Activated CD4-positive, alpha-beta memory T cell treated with anti-CD3 and anti-CD28 coated beads for 36 hours (primary cell): ENCODE data around the gene TMEM209. TPM values are rescaled to one million over a fixed set of nuclear protein-coding genes. Genes with fewer than 3 reads are reported as not detected.
"Not testable (repeated sequence)": the region's sequence is repeated elsewhere in the genome, so short reads cannot be mapped to it uniquely, and the experiment has no call there.

Source experiments
- CTCF ChIA-PET: fragments of 350-600 bp; sonication (Branson Sonifier 250); formaldehyde crosslinking; loops from one replicate; lab custom pipeline; 2021; ENCODE audit warnings: antibody characterized with exemption, inconsistent platforms; lab: Charles Lee
- POLR2A ChIA-PET: fragments of 350-600 bp; sonication (Branson Sonifier 250); formaldehyde crosslinking; loops from one replicate; lab custom pipeline; 2021; ENCODE audit warnings: antibody characterized with exemption; lab: Charles Lee
- DNase-seq: peaks from one replicate; pipeline ENCODE4 v3.0.0-alpha.2; 2020
- H3K27ac Mint-ChIP-seq: one replicate; pipeline ENCODE4 v1.8.0; 2021; ENCODE audit warnings: mixed read lengths
- H3K27me3 Mint-ChIP-seq: one replicate; pipeline ENCODE4 v1.8.0; 2021; ENCODE audit warnings: mixed read lengths
- H3K36me3 Mint-ChIP-seq: one replicate; pipeline ENCODE4 v1.8.0; 2021; ENCODE audit warnings: mixed read lengths
- H3K4me1 Mint-ChIP-seq: one replicate; pipeline ENCODE4 v1.8.0; 2021; ENCODE audit warnings: low read depth, mixed read lengths
- H3K4me3 Mint-ChIP-seq: one replicate; pipeline ENCODE4 v1.8.0; 2021; ENCODE audit warnings: mild to moderate bottlenecking, mixed read lengths
- H3K9me3 Mint-ChIP-seq: one replicate; pipeline ENCODE4 v1.8.0; 2021; ENCODE audit warnings: mixed read lengths
- intact Hi-C: fragments of 100-400 bp; cut with micrococcal nuclease; formaldehyde crosslinking; loops from one replicate; pipeline ENCODE4 v1.15.1; 2023
- total RNA-seq, 2 experiments: library from RNA; stranded (reverse); gene quantifications; one replicate each; pipeline ENCODE4 v1.2.3, GENCODE V29; 2021

The TMEM209 gene
- total RNA-seq, 2 experiments from 2014 or later, result 35.5 to 35.9 TPM

DNA sequence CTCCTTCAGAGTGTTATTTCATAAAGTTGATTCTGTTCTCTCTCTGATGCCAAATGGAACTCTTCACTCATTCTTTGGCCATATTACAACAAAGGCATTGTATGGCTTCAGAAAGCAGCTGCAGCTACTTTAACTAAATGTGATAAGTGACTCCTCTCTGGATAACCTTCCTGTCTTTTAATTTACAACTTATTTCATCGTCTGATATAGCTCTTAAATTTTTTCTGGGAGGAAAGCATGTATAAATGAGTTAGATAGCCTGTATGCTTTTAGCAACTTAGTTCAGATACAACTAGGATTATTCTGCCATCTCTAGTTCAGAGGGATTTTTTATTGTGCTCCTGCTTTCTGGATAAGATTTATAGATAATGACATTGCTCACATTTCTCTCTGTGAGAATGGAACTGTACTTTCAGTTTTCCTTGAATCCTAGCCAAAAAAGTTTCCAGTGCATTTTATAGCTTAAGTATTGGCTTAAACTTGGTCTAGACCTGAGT is 77.3 kb downstream of the TMEM209 start:
- no peak overlapping the region for H3K4me3 Mint-ChIP-seq
- peaks cover 41% of the 10 kb centered on the region for H3K36me3 Mint-ChIP-seq
- no peaks in the 10 kb centered on the region for H3K27me3 Mint-ChIP-seq
- no peaks in the 10 kb centered on the region for H3K9me3 Mint-ChIP-seq
- no peaks in the 10 kb centered on the region for H3K4me1 Mint-ChIP-seq
- CTCF ChIA-PET, result interaction anchor here (1.5 kb wide), 1 partner anchor 56 kb away, joined by 3 read pairs; no protein-coding TSS in a partner anchor
- DNase-seq, result no peak
- H3K27ac Mint-ChIP-seq, result no peak overlapping the region
- intact Hi-C loops, result no loop called here
- POLR2A ChIA-PET, result no interaction called here

GRCh38 chr7:130127404-130127803 is 77.8 kb downstream of the TMEM209 start:
- Mint-ChIP-seq H3K36me3 (peaks cover 46% of the 10 kb centered on the region), H3K9me3 (no peaks in the 10 kb centered on the region), H3K4me3 (no peak overlapping the region), H3K27ac (no peak overlapping the region), H3K4me1 (no peaks in the 10 kb centered on the region), H3K27me3 (no peaks in the 10 kb centered on the region)
- ChIA-PET CTCF (interaction anchor here (1.5 kb wide), 1 partner anchor 56 kb away, joined by 3 read pairs; no protein-coding TSS in a partner anchor), POLR2A (no interaction called here)
- intact Hi-C loops, result no loop called here
- no peak for DNase-seq

- POLR2A ChIA-PET, DNase-seq, intact Hi-C loops, H3K9me3 Mint-ChIP-seq, CTCF ChIA-PET, H3K27me3 Mint-ChIP-seq, H3K4me1 Mint-ChIP-seq, H3K27ac Mint-ChIP-seq, H3K4me3 Mint-ChIP-seq: not testable (repeated sequence)
- peaks cover 51% of the 10 kb centered on the region for H3K36me3 Mint-ChIP-seq
Observed at GRCh38 chr7:130126840-130127239, 78.4 kb downstream of the TMEM209 start.

DNA sequence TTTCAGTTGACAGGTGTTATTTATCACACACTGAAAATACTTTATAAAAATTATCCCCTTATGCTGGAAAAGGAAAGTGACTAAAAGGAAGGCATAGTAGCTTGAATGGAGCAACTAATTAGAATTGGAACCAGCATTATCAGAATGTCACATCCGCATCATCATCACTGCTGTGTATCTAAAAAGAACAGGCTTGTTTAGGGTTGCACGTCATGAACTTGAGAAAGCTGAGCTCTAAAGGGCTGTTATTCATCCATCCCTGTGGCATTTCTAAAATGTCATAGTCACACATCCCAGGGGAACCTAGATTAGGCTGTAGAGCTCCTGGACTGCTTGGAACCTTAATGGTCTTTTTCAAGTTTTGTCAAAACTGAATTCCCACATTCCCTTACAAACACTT is 80.5 kb downstream of the TMEM209 start:
- no peaks in the 10 kb centered on the region for H3K27me3 Mint-ChIP-seq
- no peak for DNase-seq
- no peak overlapping the region for H3K27ac Mint-ChIP-seq
- H3K36me3 Mint-ChIP-seq, result peaks cover 41% of the 10 kb centered on the region
- H3K9me3 Mint-ChIP-seq, result no peaks in the 10 kb centered on the region
- intact Hi-C loops, result no loop called here
- POLR2A ChIA-PET, result no interaction called here
- no peak overlapping the region for H3K4me3 Mint-ChIP-seq
- CTCF ChIA-PET, result no interaction called here
- H3K4me1 Mint-ChIP-seq, result no peaks in the 10 kb centered on the region

DNA sequence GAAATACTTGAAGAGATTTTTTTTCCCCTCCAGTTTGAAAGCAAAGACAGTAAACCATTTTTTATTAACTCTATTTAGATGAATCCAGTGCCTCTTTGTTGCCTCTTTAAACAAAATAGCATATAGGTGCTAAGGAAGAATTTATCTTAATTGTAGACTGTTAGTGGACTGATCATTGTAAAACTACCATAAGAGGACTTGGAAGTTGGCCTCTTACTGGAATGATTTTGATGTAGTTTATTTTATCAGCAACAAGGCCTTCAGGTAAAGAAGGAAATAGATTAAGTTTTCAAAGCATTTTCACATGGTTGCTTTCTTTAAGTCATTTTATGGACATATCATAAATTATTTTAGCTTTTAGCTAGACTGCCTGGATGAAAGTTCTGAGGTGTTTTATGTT is 81.7 kb downstream of the TMEM209 start:
- Mint-ChIP-seq H3K36me3 (peaks cover 36% of the 10 kb centered on the region), H3K4me1 (peaks cover 2% of the 10 kb centered on the region), H3K27me3 (no peaks in the 10 kb centered on the region), H3K27ac (no peak overlapping the region), H3K9me3 (no peaks in the 10 kb centered on the region), H3K4me3 (no peak overlapping the region)
- POLR2A ChIA-PET, result no interaction called here
- DNase-seq, result no peak
- intact Hi-C loops, result no loop called here
- CTCF ChIA-PET, result no interaction called here

DNA sequence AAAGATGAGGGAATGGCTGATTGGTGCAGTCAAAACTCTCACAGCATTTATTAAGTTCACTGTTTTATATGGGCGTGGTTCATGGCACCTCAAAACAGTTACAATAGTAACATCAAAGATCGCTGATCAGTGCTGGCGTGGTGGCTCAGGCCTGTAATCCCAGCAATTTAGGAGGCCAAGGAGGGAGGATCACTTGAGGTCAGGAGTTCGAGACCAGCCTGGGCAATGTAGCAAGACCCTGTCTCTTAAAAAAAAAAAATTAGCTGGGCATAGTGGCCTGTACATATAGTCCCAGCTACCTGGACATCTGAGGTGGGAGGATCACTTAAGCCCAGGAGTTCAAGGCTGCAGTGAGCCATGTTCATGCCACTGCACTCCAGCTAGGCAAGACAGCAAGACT is 86.4 kb downstream of the TMEM209 start:
- intact Hi-C loops, result no loop called here
- Mint-ChIP-seq H3K27ac (peak overlapping the region; percentile 35), H3K4me1 (peaks cover 7% of the 10 kb centered on the region), H3K27me3 (no peaks in the 10 kb centered on the region), H3K4me3 (no peak overlapping the region), H3K36me3 (peaks cover 29% of the 10 kb centered on the region), H3K9me3 (no peaks in the 10 kb centered on the region)
- DNase-seq, result no peak
- POLR2A ChIA-PET, result no interaction called here
- CTCF ChIA-PET, result interaction anchor here (0.9 to 1.5 kb wide), 3 partner anchors 15 to 639 kb away, joined by 3 to 5 read pairs (median 4); no protein-coding TSS in a partner anchor

- intact Hi-C loops, result no loop called here
- no peak for DNase-seq
- H3K4me1 Mint-ChIP-seq, result peaks cover 7% of the 10 kb centered on the region
- ChIA-PET POLR2A (no interaction called here), CTCF (interaction anchor here (0.9 to 1.5 kb wide), 3 partner anchors 16 to 640 kb away, joined by 3 to 5 read pairs (median 4); no protein-coding TSS in a partner anchor)
- no peaks in the 10 kb centered on the region for H3K27me3 Mint-ChIP-seq
- H3K9me3 Mint-ChIP-seq, result no peaks in the 10 kb centered on the region
- peak overlapping the region; percentile 35 for H3K27ac Mint-ChIP-seq
- H3K4me3 Mint-ChIP-seq, result no peak overlapping the region
- peaks cover 26% of the 10 kb centered on the region for H3K36me3 Mint-ChIP-seq
Observed at GRCh38 chr7:130118294-130118693, 86.9 kb downstream of the TMEM209 start.

GRCh38 chr7:130114776-130115175 is 90.4 kb downstream of the TMEM209 start:
- Mint-ChIP-seq H3K27ac (no peak overlapping the region), H3K4me1 (peaks cover 7% of the 10 kb centered on the region), H3K27me3 (no peaks in the 10 kb centered on the region), H3K4me3 (no peak overlapping the region), H3K36me3 (peaks cover 12% of the 10 kb centered on the region), H3K9me3 (no peaks in the 10 kb centered on the region)
- ChIA-PET POLR2A (no interaction called here), CTCF (interaction anchor here (0.8 kb wide), 1 partner anchor 42 kb away, joined by 3 read pairs; no protein-coding TSS in a partner anchor)
- intact Hi-C loops, result no loop called here
- no peak for DNase-seq

Other genes starting within 250 kb of the TMEM209 start
- 10 to 100 TPM; 21.6 to 26.8 TPM for gene ZC3HC1, start 154.0 kb downstream of the TMEM209 start, total RNA-seq
- gene KLHDC10, start 134.9 kb downstream of the TMEM209 start, total RNA-seq, result 10 to 100 TPM; 16.4 to 16.8 TPM
- gene SSMEM1, start 2.5 kb upstream of the TMEM209 start, total RNA-seq, result not detected
- gene CPA2, start 61.5 kb upstream of the TMEM209 start, total RNA-seq, result under 1 TPM; 0.14 to 0.44 TPM
- under 1 TPM; 0.45 to 0.90 TPM for gene CPA4, start 87.8 kb upstream of the TMEM209 start, total RNA-seq
- under 1 TPM in 1 of 2 experiments, not detected in 1; 0.15 TPM for gene CPA5, start 139.4 kb upstream of the TMEM209 start, total RNA-seq
- not detected for gene CPA1, start 175.1 kb upstream of the TMEM209 start, total RNA-seq
- 10 to 100 TPM; 14.0 to 16.4 TPM for gene CEP41, start 235.6 kb upstream of the TMEM209 start, total RNA-seq